ENCODE measurements around the gene ZFP64.

- TF ChIP-seq POLR2A (IDR thresholded peaks at IDR 0.05), result no peak
- no peak for TF ChIP-seq CTCF (IDR thresholded peaks at IDR 0.05)
- TF ChIP-seq POLR2AphosphoS5 (IDR thresholded peaks at IDR 0.05), result no peak
- TF ChIP-seq EP300 (IDR thresholded peaks at IDR 0.05), result no peak
Measured at GRCh38 chr20:52130406-52130805, 61.2 kb downstream of the ZFP64 start.

Measured in upper lobe of left lung (tissue), 4 donors.